ENCODE results near the gene MAGEL2.

GRCh38 chr15:23648920-23649515 lies 1.4 kb upstream of the MAGEL2 start:
- TF ChIP-seq POLR2A (IDR thresholded peaks at IDR 0.05) (no peak), CTCF (IDR thresholded peaks at IDR 0.05) (peak in 5 of 6 experiments; percentile 24 to 46 (median 38))
